GM18951 (cell line): Measurements from ENCODE around the gene ATXN1.
"Not testable (repeated sequence)": the region's sequence is repeated elsewhere in the genome, so short reads cannot be mapped to it uniquely, and the experiment has no call there.

Experiments
- POLR2A ChIP-seq: IDR thresholded peaks from 4 replicates; pipeline ENCODE4 v1.6.1; 2011; ENCODE audit warnings: mild to moderate bottlenecking; ENCODE audit not compliant: insufficient read length, insufficient read depth; ENCODE audit errors: extremely low read depth
- in situ Hi-C: fragments of 300-500 bp; cut with MboI; formaldehyde crosslinking; loops from one replicate; pipeline ENCODE4 v1.12.0; 2022; ENCODE audit warnings: low sequenced_read_pairs, mixed read lengths, inconsistent platforms; ENCODE audit not compliant: unreplicated experiment

Gene ATXN1

DNA sequence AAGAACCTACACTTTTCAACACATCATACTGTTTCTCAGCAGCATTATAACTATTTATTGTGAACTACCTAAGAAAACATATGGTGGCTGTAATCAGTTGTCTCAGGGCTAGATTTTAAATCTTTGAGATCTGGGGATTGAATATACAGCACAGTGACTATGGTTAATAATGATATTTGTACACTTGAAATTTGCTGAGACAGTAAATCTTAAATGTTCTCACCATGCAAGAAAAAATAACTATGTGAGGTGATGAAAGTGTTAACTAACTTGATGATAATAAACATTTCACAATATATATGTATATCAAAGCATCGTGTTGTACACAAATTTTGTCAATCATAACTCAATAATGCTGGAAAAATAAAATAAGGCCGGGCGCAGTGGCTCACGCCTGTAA is 113.8 kb downstream of the ATXN1 start:
- in situ Hi-C loops: no loop called here
- TF ChIP-seq POLR2A: no peak

DNA sequence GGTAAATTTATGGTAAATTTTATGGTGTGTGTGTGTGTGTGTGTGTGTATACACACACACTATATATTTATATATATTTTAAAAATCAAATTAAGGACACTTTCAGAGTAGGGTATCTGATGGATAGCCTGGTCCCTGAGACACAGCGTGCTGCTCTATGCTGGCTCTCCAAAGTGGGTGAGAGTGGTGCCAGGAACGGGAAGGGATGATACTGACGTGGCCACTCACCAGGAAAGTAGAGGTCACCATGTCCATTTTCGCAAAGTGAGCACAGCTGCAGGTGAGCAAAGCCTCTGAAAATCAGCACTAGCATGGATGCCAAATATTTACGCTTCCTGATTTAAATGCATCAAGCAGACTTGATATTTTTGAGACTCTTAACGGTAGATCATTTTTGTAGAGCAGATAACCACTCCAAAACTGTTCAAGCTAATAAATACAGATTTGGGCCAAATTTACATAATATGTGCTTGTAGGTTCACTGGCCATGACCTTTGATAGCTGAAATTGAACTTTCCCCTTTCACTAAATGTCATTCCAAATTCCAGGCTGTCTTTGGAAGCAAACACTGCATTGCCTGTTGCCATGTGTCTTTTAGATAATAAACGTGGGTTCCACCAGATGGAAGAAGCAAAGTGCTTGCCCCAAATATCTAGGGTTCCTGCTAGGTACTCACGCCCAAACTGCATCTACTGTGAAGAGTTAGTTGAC is 116.6 kb downstream of the ATXN1 start:
- no peak for TF ChIP-seq POLR2A
- in situ Hi-C loops: no loop called here

DNA sequence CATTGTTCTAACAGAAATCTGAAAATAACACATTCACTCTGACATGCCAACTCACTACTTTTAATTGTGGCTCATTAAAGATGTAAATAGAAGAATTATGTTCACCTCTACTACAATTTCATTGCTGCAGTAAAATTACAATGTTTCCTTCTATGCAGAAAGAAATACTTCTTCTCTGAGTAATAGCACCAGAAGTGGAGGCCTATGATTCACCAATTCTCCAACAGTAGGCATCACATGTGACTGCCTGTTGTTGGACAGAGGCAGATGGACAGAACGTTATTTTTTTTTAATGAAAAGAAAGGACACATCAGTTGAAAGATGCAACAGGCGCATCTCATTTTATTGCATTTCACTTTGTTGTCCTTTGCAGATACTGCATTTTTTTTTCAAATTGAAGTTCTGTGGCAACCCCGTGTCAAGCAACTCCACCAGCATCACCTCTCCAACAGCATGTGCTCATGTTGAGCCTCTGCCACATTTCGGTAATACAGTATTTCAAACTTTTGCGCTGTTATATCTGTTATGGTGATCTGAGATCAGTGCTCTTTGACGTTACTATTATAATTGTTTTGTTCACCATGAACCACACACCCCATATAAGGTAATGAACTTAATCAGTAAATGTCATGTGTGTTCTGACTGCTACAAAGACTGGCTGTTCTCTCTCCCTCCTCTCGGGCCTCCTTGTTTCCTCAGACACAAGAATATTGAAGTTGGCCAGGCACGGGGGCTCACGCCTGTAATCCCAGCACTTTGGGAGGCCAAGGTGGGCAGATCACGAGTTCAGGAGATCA is 121.4 kb downstream of the ATXN1 start:
- no peak for TF ChIP-seq POLR2A
- in situ Hi-C loops: no loop called here

DNA sequence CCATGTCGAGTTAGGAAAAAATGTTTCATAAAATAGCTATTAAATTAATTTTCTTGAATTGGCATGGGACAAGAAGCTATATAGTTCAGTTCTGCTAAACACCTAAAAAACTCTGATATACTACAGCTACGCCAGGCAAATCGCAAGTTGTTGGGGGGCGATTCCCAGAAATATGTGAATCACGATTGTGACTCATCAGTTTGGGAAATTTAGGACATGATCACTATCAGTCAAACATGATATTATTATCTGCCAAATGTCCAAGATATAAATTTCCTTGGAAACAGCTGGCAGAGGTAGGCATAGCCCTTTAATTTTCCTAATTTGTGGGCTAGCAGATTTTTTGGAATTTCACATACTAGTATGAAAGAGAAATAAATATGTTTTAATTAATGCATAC is 123.6 kb downstream of the ATXN1 start:
- in situ Hi-C loops: no loop called here
- no peak for TF ChIP-seq POLR2A

DNA sequence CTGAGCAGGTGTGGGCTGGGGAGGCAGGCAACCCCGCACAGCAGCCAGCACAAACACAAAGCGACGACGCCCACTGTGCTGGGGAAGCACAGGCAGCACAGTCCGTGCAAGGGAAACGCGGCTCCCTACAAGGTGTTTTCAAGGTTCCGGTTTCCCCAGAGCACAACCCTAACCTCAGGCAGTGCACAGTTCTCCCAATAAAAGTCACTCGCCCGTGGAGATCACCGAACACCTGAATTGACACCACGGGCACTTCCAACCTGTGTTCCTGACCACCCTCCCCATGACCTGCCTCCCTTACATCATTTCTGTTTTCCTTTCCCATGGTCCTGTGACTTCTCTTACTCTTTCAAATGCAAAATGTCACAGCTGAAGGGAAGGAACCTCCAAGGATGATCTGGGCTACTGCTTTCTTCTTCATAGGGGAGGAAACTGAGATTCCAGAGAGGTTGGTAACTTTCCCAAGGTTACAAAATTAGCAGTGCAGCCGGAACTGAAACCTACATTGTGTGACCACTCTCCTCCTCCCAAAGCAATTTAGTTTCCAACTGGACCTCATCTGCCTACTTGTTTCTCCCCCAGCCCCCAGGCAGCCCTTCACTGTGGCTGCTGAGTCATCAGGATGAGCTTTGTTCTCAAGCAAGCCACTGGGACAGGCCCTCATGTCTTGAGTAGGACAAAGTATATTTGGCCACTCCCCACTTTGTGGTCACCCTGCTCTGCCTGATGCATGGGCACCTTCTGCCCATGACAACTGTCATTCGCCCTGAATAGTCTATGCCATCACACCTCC is 125.3 kb downstream of the ATXN1 start:
- in situ Hi-C loops: no loop called here
- no peak for TF ChIP-seq POLR2A

DNA sequence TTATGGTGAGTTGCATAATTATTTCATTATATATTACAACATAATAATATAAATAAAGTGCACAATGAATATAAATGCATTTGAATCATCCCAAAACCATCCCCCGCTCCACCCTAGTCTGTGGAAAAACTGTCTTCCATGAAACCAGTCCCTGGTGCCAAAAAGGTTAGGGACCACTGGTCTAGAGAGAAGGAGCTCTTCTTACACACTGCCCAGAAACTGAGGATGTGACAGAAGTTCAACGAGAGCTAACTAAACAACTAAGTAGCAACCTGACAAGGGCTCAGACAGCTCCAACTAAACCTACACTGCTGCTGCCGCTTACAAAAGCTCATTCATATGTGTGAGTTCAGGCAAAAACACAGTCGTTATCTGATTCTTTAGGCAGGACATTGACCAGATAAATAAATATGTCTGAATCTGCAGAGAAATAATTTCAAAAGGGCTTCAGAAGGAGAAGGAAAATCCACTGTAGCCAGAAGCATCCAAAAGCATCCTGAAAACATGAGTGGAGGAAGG is 125.9 kb downstream of the ATXN1 start:
- TF ChIP-seq POLR2A: no peak
- in situ Hi-C loops: no loop called here

DNA sequence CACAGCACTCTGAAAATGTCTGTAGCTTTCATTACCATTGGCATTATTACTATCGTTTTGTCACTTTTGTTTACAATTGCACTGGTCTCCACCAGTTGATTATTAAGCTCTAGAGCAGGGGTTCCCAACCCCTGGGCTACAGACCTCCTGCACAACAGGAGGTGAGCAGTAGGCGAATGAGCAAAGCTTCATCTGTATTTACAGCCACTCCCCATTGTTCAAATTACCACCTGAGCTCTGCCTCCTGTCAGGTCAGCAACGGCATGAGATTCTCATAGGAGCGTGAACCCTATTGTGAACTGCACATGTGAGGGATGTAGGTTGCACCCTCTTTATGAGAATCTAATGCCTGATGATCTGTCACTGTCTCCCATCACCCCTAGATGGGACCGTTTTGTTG is 126.4 kb downstream of the ATXN1 start:
- in situ Hi-C loops: no loop called here
- no peak for TF ChIP-seq POLR2A

DNA sequence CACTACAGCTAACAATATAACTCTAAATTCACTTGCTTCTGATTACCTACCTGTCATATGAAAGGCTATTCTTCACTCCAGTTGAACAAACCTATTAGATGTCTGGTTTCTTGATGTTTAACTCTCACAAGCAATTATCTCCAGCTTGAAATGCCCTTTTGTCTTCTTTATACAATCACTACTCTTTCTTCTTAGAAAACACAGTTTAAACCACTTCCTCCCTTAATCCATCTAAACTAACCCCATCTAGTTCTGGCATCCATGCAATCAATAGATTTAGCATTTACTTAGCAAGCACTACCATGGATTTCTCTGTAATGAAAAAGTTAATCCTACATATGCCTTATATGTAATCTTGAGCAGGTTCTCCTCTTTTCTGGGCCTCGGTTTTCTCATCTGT is 127.3 kb downstream of the ATXN1 start:
- no peak for TF ChIP-seq POLR2A
- in situ Hi-C loops: no loop called here

DNA sequence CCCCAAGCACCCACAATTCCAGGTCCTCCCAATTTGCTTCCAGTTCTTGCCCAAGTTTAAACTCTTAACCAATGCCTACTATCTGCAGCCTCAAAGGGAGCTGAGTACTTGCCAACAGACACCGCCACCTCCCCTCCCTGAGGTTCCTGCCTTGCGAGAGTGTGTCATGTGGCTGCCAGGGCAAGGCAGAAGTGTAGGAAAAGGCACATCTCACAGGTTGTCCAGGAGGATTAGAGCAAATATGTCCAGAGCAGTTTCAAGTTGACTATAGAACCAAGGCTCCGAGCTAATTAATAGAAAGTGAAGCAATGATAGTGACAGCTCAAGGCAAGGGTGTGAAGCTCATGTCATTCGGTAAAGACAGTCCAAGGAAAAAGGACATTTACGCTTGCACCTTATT is 127.8 kb downstream of the ATXN1 start:
- in situ Hi-C loops: no loop called here
- no peak for TF ChIP-seq POLR2A

DNA sequence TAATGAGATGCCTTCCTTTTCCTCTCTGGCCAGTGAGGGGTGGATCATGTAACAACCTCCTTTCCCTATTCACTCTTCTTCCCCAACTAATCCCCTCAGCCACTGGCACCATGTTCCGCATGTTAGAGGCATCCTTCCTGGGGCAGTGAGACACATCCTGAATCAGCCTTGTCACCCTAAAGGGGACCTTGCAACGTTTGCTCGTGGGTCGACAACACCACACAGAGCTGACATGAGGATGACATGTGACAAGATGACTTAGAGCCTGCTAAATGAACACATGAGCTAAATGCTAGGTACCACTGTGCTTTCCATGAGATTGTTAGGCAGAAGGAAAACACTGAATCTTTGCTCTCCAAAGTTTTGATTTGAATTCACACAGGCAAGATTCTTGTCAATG is 129.2 kb downstream of the ATXN1 start:
- in situ Hi-C loops: no loop called here
- no peak for TF ChIP-seq POLR2A

DNA sequence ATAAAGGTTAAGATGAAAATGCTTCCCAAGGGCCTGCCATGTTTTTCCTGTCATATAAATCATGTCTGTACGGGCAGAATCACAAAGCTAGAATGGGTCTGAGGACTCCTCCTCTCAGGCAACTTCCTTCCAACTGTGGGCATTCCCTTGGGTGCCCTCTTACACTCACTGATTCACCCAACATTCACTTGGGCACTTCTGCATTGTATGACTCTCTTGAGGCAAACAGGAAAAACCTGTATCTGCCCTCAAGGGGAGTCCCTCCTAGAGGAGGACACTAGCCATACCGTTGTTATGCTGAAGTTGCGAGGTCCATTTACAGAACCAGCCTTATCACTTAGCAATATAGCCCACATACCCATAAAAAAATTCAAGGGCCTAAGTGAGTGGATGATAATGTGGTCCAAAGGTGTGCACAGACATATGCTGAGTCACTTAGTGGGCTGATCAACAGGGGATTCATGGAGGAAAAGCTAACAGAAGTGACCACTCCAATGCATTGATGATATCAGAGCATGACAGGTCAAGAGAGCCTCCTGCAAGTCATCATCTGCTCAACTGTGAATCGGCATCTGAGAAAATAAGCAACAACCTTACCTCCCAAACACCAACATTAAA is 131.1 kb downstream of the ATXN1 start:
- no peak for TF ChIP-seq POLR2A
- in situ Hi-C loops: no loop called here

DNA sequence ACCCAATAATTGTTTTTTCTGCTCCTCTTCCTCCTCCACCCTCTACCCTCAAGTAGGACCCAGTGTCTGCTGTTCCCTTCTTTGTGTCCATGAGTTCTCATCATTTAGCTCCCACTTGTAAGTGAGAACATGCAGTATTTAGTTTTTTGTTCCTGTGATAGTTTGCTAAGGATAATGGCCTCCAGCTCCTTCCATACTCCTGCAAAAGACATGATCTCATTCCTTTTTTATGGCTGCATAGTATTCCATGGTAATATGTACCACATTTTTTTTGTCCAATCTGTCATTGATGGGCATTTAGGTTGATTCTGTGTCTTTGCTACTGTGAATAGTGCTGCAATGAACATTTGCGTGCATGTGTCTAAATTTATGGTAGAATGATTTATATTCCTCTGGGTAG is 132.7 kb downstream of the ATXN1 start:
- in situ Hi-C loops: not testable (repeated sequence)

DNA sequence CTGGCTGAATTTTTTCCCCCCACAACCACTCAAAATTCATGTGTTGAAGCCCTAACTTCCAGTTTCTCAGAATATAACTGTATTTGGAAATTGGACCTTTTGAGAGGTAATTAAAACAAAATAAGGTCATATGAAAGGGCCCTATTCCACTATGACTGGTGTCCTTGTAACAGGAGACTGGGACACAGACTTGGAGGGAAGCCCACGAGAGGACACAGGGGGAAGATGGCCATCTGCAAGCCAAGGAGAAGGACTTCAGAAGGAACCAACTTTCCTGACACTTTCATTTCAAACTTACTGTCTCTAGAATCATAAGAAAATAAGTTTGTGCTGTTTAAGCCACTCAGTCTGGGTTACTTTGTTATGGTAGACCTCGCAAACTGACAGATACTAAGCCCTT is 134.6 kb downstream of the ATXN1 start:
- in situ Hi-C loops: no loop called here

More for the DNA sequence above, 134.6 kb downstream of the ATXN1 start:
- TF ChIP-seq POLR2A: no peak
